Hematopoietic multipotent progenitor cell treated with erythropoietin and hydrocortisone succinate and interleukin-3 and kit ligand, for 17 days (in vitro differentiated cells): Measurements from ENCODE around the gene POMC.
A peak's percentile ranks its signal among the peaks of the same experiment; 100 is the strongest.
"Not testable (repeated sequence)": the region's sequence is repeated elsewhere in the genome, so short reads cannot be mapped to it uniquely, and the experiment has no call there.

Source experiments
- DNase-seq: peaks from one replicate; pipeline ENCODE4 v3.0.0-alpha.2; 2015; ENCODE audit warnings: low spot score

Gene POMC

DNA sequence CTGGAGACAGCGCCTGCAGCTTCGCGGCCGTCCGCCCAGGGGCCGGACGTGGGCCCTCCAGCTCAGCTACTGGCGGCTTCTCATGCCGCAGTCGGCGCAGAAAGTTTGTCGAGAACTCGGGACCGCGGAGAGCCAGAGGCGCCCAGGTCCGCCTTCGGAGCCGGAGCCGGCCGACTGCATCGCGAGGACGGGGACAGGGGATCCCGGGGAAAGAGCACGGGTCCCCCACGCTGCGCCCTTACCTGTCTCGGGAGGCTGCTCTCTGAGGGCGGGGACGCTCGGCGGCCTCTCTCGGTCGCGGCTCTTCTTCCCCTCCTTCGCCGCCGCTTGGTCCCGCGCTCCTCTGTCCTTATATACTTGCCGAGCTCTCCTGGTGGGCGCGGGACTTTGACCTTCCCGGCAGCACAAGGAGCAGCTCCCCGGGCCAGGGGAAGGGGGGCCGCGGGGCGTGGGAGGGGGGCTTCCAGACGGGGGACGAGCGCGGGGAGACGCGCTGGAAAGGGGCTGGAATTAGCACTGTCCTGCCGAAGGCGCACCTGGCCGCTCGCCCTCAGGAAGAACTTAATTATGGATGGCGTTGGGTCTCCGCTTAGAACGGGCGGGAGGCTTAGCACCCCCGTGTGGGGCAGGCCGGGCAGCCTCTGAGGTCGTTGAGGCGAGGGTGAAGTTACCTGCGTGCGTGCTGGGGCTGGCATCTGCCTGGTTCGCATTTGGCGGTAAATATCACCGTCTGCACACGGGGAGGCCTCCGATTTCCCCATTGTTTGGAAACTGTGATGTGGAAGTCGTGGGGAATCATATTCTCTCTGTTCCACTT lies at the start of gene POMC:
Gene POMC (minus strand): TSS at position 325 of the 817 bp plus-strand sequence. CDS start 3,808 bp downstream, outside the sequence.
- no peak for DNase-seq

- no peak for DNase-seq
Measured at GRCh38 chr2:25218100-25218499, 49.7 kb upstream of the POMC start.

- peak; percentile 75 for DNase-seq
Measured at GRCh38 chr2:25215948-25216679, 47.7 kb upstream of the POMC start.

GRCh38 chr2:25215232-25215631 lies 46.9 kb upstream of the POMC start:
- DNase-seq, result no peak

- no peak for DNase-seq
Measured at GRCh38 chr2:25213229-25213628, 44.8 kb upstream of the POMC start.

DNA sequence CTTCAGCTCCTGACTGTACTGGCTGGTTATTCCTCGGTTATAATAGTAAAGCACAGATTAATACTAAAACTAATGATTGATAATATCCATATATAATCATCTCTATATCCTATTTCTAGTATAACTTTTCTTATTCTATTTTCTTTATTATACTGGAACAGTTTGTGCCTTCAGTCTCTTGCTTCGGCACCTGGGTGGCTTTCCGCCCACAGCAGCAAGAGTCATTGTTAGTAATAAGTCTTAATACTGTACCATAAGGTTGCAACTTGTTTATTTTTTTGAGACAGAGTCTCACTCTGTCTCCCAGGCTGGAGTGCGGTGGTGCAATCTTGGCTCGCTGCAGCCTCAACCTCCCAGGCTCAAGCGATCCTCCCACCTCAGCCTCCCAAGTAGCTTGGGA lies 42.5 kb upstream of the POMC start:
- DNase-seq, result not testable (repeated sequence)

DNA sequence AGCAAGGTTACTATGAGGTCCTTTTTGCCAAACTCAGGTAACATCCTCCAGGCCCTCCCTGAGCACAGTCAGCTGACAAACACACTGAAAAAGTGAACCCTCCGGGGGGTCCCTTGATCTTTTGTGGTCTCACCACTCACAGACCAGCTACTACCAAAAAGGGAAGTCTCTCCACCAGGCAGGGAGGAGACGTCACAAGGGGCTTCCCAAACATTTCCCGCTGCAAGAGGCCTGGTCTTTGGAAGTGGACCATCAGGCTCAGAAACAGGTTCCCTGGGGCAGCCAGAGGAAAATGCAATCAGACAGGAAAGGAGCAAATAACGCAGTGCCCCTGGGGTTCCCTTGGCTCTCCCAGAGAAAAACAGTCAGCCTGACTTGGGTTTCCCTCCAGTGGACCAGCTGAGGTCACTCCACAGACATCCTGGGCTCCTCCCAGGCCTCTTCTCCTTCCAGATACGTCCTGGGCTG lies 38.7 kb upstream of the POMC start:
- DNase-seq, result no peak

GRCh38 chr2:25204190-25204838 lies 35.9 kb upstream of the POMC start:
- peak; percentile 18 for DNase-seq

DNA sequence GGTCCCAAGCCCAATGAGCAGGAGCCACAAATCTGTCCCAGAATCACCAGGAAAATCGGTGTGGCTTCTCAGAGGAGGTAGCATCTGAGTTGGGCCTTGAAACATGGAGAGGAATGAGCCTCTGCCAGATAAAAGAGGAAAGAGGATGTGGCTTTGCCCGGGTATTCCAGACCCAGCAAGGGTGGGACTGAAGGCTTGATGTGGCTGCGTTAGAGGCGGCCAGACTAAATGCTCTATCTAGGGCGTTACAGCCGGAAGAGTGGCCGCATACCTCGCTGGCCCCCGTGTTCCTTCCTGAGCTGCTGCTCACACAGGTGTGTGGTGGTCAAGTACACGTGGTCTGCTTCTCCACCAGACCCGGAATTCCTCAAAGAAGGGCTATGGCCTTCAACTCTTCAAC lies 33.9 kb upstream of the POMC start:
- DNase-seq, result no peak

DNA sequence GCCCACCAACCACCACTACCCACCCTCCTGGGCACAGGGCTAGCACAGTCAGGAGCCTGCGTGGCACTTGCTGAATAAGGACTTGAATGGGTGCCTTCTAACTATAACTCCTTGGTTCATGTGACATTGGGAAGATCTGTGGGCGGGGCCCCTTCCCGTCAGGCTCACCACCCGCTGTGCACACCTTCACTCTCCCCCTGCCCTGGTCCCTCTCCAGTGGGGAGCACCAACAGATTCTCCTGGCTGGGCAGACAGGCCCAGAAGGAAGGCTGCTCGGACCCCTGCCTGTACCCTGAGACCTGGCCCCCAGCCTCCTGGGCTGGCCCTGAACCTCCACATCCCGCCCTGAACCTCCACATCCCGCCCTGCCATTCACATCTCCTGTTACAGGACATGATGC lies 33.4 kb upstream of the POMC start:
- DNase-seq, result no peak

DNA sequence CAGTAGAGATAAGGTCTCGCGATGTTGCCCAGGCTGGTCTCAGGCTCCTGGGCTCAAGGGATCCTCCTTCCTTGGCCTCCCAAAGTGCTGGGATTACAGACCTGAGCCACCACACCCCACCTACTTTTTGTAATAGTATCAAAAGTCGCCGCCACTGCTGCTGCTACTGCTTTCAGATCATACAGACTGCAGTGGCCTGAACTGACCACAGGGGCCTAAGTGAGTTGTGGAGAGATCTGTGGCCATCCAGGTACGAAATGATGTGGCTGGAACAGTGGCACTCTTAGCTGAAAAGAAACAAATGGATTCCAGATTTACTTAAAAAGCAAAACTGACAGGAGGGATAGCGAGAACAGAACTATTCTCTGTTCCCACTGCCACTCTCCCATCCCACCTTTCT lies 32.9 kb upstream of the POMC start:
- DNase-seq, result no peak

DNA sequence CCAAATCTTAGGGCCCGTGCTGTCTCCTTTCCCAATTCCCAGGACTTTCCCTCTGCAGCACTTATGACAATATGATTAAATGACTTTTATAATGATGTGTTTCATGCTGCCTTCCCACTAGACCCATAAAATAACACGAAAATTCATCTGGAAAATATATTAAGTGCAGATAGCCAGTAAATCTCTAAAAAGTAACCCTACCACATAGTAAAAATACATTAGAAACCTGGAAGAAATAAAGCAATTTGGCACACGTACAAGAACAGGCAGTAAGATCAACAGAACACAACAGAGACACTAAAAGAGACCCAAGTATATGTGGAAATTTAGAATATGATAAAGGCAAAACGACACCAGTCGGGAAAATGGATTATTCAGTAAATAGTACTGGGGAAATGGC lies 30.2 kb upstream of the POMC start:
- no peak for DNase-seq

- no peak for DNase-seq
Measured at GRCh38 chr2:25198209-25198525, 29.8 kb upstream of the POMC start.

GRCh38 chr2:25197336-25198208 lies 29.2 kb upstream of the POMC start:
- no peak for DNase-seq

DNA sequence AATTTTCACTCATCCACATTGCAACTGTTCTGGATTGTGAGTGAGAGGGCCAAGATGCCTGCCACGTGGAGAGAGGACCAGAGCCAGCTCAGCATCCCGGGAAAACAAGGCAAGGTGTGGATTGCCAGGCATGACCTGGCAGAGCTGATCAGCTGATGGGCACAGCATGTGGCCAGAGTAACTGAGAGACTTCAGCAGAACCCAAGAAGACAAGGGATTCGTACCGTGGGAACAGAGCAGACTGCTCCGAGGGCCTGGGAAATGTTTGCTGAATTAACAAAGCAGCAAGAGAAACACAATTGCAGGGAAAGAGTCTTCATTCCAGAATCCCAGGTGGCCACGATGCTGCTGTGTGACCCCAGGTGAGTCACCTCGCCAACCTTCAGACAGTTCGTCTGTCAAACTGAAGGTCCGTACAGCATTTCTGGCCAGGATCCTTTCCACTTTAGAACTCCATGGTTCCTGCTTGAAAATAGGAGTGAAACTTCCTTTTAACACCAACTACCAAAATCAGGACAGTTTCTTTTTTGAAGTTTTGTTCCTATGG lies 26.3 kb upstream of the POMC start:
- DNase-seq, result no peak

DNA sequence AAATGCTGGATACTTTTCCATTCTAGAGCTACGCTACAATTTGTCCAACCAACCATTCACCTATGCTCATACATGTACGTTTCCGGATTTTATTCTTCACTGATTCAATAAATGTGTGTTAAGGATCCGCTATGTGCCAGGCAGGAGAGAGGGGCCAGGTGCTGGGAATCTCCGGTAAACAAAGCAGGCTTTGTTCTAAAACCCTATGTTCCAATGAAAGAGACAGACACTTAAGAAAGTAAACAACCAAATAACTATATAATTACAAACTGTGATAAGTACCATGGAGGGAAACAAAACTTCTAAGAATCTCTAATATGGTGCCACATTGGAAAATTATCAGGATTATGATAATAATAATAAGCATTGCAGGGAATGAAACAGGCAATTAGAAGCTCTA lies 22.2 kb upstream of the POMC start:
- no peak for DNase-seq

GRCh38 chr2:25188405-25188804 lies 20.0 kb upstream of the POMC start:
- no peak for DNase-seq

DNA sequence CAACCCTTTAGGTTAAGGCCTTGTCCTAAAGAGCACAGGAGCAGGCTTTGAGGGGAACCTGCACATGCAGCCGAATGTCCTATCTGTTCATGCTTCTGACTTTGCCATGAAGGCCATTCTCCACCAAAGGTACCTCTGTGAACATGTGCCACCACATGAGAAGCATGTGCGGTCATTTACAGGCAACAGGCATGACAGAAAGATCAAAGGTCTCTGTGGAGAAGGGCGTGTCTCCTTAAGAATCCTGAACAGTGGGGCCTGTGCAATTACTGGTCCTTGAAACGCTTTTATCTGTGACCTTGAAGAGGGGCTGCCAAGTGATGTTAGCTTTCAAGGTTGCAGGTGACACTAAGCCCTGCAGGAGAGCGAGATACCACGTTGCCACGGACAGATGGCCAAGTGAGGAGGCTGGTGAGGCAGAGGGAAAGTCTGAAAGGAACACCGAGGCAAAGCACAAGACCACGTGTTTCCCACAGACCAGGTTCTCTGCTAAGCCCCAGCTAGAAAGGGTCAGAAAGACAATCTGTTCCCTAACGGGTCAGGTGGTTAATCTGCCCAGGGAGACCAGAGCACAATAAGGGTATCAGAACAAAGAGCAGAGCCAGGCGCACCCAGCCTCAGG lies 19.5 kb upstream of the POMC start:
- no peak for DNase-seq

GRCh38 chr2:25184254-25184653 lies 15.9 kb upstream of the POMC start:
- no peak for DNase-seq

GRCh38 chr2:25178976-25179375 lies 10.6 kb upstream of the POMC start:
- no peak for DNase-seq

GRCh38 chr2:25177211-25177611 lies 8.8 kb upstream of the POMC start:
- no peak for DNase-seq
